ENCODE results near the gene AIFM1. TPM values are rescaled to one million over a fixed set of nuclear protein-coding genes. Genes with fewer than 3 reads are reported as not detected.

The AIFM1 gene
- total and polyA plus RNA-seq, 5 experiments from 2014 or later, result 25.1 to 36.9 (median 27.8) TPM

GRCh38 chrX:130111220-130112154 lies 54.2 kb downstream of the AIFM1 start:
- Mint-ChIP-seq H3K9me3 (no peaks in the 10 kb centered on the region), H3K4me1 (peaks cover 6 to 33% (median 24%) of the 10 kb centered on the region in 4 donors), H3K4me3 (peak overlapping the region; percentile 47 to 86 (median 68)), H3K36me3 (peaks cover 0 to 3% (median 0%) of the 10 kb centered on the region in 3 donors), H3K27ac (peak overlapping the region in 6 of 10 donors; percentile 28 to 89 (median 62)), H3K27me3 (no peaks in the 10 kb centered on the region)
- no peak for DNase-seq
- no peak for ATAC-seq
- POLR2A ChIA-PET, result interaction anchor here (0.6 to 1.0 kb wide), 5 partner anchors 8 to 29 kb away, joined by 3 to 4 read pairs (median 3); no protein-coding TSS in a partner anchor

DNA sequence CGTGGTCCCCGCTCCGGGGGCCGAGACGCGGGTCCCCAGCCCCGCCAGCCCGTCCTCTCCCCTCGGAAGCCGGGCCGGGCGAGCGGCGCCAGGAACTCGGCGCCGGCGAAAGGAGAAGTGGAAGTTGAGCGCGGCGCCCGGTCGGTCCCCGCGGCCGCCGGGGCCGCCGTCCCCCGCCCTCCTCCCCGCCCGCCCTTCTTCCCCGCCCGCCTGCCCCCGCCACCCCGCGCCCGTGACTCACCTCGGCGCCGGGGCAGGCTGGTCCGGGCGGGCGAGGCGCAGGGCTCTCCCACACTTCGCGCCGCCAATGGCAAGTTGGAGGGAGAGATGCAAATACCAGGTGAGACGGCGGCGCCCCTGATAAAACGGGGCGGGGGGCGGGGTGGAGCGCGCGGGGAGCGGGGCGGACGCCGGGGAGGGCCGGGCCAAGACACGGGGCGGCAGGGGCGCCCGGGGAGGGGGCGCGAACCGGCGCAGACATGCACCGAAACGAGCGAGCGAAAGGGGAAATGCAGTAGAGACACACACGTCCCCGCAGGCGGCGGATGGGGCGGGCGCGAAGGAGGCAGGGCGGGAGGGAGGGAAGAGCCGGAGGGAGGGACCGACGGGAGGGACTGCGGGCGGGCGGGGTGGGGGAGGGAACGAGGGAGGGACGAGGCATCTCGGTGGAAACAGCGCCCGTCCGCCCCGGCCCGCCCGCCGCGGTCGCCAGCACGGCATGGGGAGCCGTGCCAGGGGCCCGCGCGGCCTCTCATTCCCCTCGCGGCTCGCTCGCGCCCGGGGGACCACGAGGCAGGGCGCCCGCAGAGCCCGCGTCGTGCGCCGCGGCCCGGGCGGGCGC lies 55.0 kb downstream of the AIFM1 start, which contains the start of gene ELF4:
Gene ELF4 (minus strand): TSS at position 119 of the 841 bp plus-strand sequence. CDS start 29,167 bp downstream, outside the sequence.
- POLR2A ChIA-PET, result interaction anchor here (0.8 to 3.2 kb wide), 8 partner anchors 9 to 30 kb away, joined by 3 to 33 read pairs (median 4); no protein-coding TSS in a partner anchor
- Mint-ChIP-seq H3K36me3 (peaks cover 0 to 5% (median 0%) of the 10 kb centered on the region in 3 donors), H3K4me1 (peaks cover 6 to 42% (median 32%) of the 10 kb centered on the region in 4 donors), H3K27me3 (no peaks in the 10 kb centered on the region), H3K27ac (peak within 1 kb of the TSS in 9 of 10 donors; percentile 37 to 93 (median 86)), H3K9me3 (no peaks in the 10 kb centered on the region), H3K4me3 (peak within 1 kb of the TSS; percentile 81 to 92 (median 90))
- ATAC-seq, result peak; percentile 62 to 77
- DNase-seq, result peak in 8 of 10 donors; percentile 20 to 73 (median 38)

GRCh38 chrX:130109429-130110378 lies 55.9 kb downstream of the AIFM1 start:
- POLR2A ChIA-PET, result interaction anchor here (1.0 to 3.2 kb wide), 7 partner anchors 11 to 29 kb away, joined by 3 to 33 read pairs (median 5); no protein-coding TSS in a partner anchor
- no peaks in the 10 kb centered on the region for H3K27me3 Mint-ChIP-seq
- DNase-seq (no peak), ATAC-seq (peak; percentile 19 to 31)
- H3K4me3 Mint-ChIP-seq, result peak overlapping the region; percentile 81 to 92 (median 90)
- peaks cover 0 to 5% (median 0%) of the 10 kb centered on the region in 3 donors for H3K36me3 Mint-ChIP-seq
- peak overlapping the region in 9 of 10 donors; percentile 37 to 93 (median 86) for H3K27ac Mint-ChIP-seq
- H3K4me1 Mint-ChIP-seq, result peaks cover 6 to 46% (median 38%) of the 10 kb centered on the region in 4 donors
- H3K9me3 Mint-ChIP-seq, result no peaks in the 10 kb centered on the region

DNA sequence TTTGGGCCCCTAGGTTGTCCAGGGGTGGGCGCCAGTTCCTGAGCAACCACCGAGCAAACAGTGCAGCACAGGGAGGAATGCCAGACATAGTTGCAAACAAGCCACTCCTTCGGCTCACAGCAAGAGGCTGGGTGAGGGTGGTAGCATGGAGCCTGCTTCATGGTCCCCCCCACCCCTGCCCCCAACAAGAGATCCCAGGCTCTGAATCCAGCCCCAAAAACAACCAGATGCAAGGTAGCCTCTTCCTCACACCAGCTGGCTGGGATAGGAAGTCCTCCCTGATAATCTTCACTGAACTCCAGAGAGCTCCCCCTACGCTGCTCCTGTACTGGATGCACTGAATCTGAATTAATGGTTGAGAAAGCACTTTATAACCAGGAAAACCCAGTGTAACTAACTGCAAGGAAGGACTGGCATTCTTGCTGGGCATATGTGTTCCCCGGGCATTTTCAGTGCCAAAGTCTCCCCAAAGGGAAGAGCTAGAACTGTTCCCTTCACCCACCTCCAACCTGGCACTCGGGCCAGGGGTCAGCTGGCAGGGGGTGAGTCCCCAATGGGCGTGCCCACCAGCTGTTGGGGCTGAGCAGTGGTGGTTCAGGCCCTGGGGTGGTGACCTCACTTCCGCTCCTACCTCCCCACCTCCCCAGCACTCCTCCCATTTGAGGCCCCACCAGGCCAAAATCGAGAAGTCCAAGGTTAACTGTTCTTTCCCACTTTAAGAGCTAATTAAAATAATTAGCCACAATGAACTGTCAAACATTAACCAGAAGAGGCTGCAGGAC lies 56.8 kb downstream of the AIFM1 start:
- POLR2A ChIA-PET, result interaction anchor here (1.4 to 3.2 kb wide), 5 partner anchors 11 to 23 kb away, joined by 5 to 33 read pairs (median 6); no protein-coding TSS in a partner anchor
- Mint-ChIP-seq H3K9me3 (no peaks in the 10 kb centered on the region), H3K36me3 (peaks cover 0 to 9% (median 0%) of the 10 kb centered on the region in 3 donors), H3K4me1 (peaks cover 11 to 54% (median 45%) of the 10 kb centered on the region in 4 donors), H3K27me3 (no peaks in the 10 kb centered on the region), H3K4me3 (peak overlapping the region; percentile 81 to 92 (median 90)), H3K27ac (peak overlapping the region; percentile 37 to 93 (median 85))
- ATAC-seq (peak; percentile 21 to 30), DNase-seq (peak in 1 of 10 donors; percentile 18)

DNA sequence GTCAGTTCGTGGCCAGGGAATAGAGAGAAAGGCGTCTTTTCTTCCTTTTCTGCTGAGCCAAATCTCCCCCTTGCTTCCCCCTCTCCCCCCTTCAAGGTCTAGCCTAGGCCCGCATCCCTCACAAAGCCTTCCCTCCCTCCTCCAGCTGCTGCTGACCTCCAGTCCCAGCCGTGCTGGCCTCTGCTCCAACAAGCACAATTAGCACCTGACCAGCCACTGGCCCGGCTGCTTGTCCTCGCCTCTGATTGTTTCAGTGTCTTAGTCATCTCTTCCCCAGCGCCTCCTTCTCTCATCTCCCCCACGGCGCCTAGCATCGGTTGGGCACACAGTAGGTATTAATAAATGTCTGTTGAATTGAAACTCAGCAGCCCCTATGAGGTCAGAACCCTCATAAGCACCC lies 59.6 kb downstream of the AIFM1 start:
- Mint-ChIP-seq H3K27me3 (no peaks in the 10 kb centered on the region), H3K4me1 (peaks cover 17 to 64% (median 57%) of the 10 kb centered on the region in 4 donors), H3K9me3 (no peaks in the 10 kb centered on the region), H3K36me3 (peaks cover 0 to 15% (median 0%) of the 10 kb centered on the region in 3 donors), H3K4me3 (peak overlapping the region in 3 of 10 donors; percentile 4 to 36 (median 19)), H3K27ac (peak overlapping the region in 6 of 10 donors; percentile 25 to 69 (median 46))
- no peak for ATAC-seq
- POLR2A ChIA-PET, result no interaction called here
- DNase-seq, result no peak

GRCh38 chrX:130105244-130105643 lies 60.4 kb downstream of the AIFM1 start:
- POLR2A ChIA-PET, result interaction anchor here (1.3 kb wide), 1 partner anchor 23 kb away, joined by 4 read pairs; no protein-coding TSS in a partner anchor
- Mint-ChIP-seq H3K36me3 (peaks cover 0 to 17% (median 0%) of the 10 kb centered on the region in 3 donors), H3K27ac (peak overlapping the region in 1 of 10 donors; percentile 11), H3K4me3 (no peak overlapping the region), H3K27me3 (no peaks in the 10 kb centered on the region), H3K9me3 (no peaks in the 10 kb centered on the region), H3K4me1 (peaks cover 22 to 72% (median 65%) of the 10 kb centered on the region in 4 donors)
- ATAC-seq, result no peak
- DNase-seq, result no peak

DNA sequence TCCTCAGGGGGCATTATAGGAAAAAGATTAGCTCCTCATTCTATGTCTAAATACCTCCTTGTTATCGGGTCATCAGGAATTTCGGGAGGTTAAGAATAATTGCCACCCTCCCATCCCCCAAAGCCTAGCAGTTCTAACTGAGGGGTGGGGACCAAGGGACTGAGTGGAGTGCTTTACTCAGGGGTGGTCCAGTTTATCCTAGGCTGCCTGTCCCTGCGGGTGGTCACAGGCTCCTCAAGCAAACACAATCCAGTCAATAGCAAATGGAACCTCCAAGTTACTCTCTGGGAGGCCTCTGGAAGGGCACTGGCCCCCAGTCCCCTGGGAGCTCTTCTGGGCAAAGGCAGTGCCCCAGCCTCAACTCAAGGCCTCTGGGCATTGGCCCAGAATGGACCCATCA lies 62.0 kb downstream of the AIFM1 start:
- Mint-ChIP-seq H3K4me3 (peak overlapping the region in 2 of 10 donors; percentile 37 to 67), H3K27ac (peak overlapping the region in 1 of 10 donors; percentile 23), H3K36me3 (peaks cover 0 to 17% (median 0%) of the 10 kb centered on the region in 3 donors), H3K4me1 (peaks cover 22 to 81% (median 69%) of the 10 kb centered on the region in 4 donors), H3K27me3 (no peaks in the 10 kb centered on the region), H3K9me3 (no peaks in the 10 kb centered on the region)
- no peak for DNase-seq
- ATAC-seq, result no peak
- POLR2A ChIA-PET, result no interaction called here

DNA sequence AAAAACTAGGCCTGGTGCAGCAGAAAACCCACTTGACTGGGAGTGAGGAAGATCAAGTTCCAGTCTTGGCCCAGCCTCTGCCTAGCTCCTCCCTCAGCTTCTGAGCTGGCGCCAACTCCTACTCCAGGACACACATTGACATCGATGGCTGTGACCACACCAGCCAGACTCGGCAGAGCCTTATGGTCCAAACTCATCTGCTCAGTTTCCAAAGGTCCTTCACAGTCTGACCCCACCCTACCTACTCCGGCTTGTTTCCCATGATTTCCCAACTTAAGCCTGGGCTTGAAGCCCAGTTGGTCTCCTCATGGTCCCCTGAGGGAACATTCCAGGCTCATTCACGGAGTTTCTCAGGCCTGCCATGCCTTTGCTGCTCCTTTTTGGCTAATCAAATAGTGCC lies 65.5 kb downstream of the AIFM1 start:
- H3K4me3 Mint-ChIP-seq, result no peak overlapping the region
- peak overlapping the region in 9 of 10 donors; percentile 9 to 92 (median 73) for H3K27ac Mint-ChIP-seq
- POLR2A ChIA-PET, result no interaction called here
- H3K36me3 Mint-ChIP-seq, result peaks cover 0 to 12% (median 0%) of the 10 kb centered on the region in 3 donors
- no peaks in the 10 kb centered on the region for H3K27me3 Mint-ChIP-seq
- DNase-seq (no peak), ATAC-seq (no peak)
- H3K9me3 Mint-ChIP-seq, result no peaks in the 10 kb centered on the region
- H3K4me1 Mint-ChIP-seq, result peaks cover 21 to 80% (median 63%) of the 10 kb centered on the region in 4 donors

DNA sequence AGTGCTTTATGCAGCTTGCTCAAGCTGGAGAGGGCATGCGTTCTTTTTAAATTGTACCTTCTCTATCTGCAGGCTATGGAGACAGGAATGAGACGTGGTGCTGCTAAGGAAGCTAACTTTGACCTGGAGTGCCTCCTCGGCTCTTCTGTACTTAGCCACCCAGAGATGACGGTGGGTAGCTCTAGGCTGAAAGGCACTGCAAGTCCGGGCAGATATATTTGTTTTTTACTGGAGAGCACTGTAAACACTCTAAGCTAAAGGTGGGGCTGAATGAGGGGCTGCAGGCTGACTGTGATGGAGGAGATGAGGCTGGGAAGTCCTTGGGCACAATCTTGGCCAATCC lies 67.5 kb downstream of the AIFM1 start:
- Mint-ChIP-seq H3K9me3 (no peaks in the 10 kb centered on the region), H3K36me3 (peaks cover 0 to 8% (median 0%) of the 10 kb centered on the region in 3 donors)
- no peak for DNase-seq

GRCh38 chrX:130097507-130098209 lies 68.0 kb downstream of the AIFM1 start:
- Mint-ChIP-seq H3K4me3 (peak overlapping the region in 9 of 10 donors; percentile 16 to 81 (median 65)), H3K36me3 (peaks cover 0 to 7% (median 0%) of the 10 kb centered on the region in 3 donors), H3K9me3 (no peaks in the 10 kb centered on the region), H3K27me3 (no peaks in the 10 kb centered on the region), H3K27ac (peak overlapping the region; percentile 41 to 92 (median 86)), H3K4me1 (peaks cover 18 to 82% (median 61%) of the 10 kb centered on the region in 4 donors)
- POLR2A ChIA-PET, result interaction anchor here (0.8 to 2.2 kb wide), 3 partner anchors 11 to 25 kb away, joined by 3 to 16 read pairs (median 11); no protein-coding TSS in a partner anchor
- DNase-seq (peak in 3 of 10 donors; percentile 27 to 44 (median 41)), ATAC-seq (peak; percentile 80 to 91)

More for the DNA sequence above, 67.5 kb downstream of the AIFM1 start:
- POLR2A ChIA-PET, result interaction anchor here (0.8 to 2.2 kb wide), 3 partner anchors 11 to 24 kb away, joined by 3 to 16 read pairs (median 11); no protein-coding TSS in a partner anchor
- no peak for ATAC-seq
- Mint-ChIP-seq H3K4me1 (peaks cover 20 to 80% (median 61%) of the 10 kb centered on the region in 4 donors), H3K4me3 (peak overlapping the region; percentile 16 to 81 (median 64)), H3K27me3 (no peaks in the 10 kb centered on the region), H3K27ac (peak overlapping the region; percentile 37 to 92 (median 86))
